NCI-H345 treated with DMSO at 0.1 percent for 48 hours (cell line): Measurements from ENCODE around the gene RYR3.

Experiments used
- DNase-seq: peaks from one replicate; lab custom pipeline; 2025; ENCODE audit not compliant: unreplicated experiment; lab: John Stamatoyannopoulos, UW

RYR3 gene

GRCh38 chr15:33500432-33501195 is 189.8 kb downstream of the RYR3 start:
- no peak for DNase-seq

GRCh38 chr15:33503681-33504080 is 192.9 kb downstream of the RYR3 start:
- no peak for DNase-seq

- no peak for DNase-seq
Measured at GRCh38 chr15:33506781-33507296, 196.1 kb downstream of the RYR3 start.

GRCh38 chr15:33508703-33509102 is 197.9 kb downstream of the RYR3 start:
- DNase-seq, result peak; percentile 9

- no peak for DNase-seq
Measured at GRCh38 chr15:33515121-33515520, 204.4 kb downstream of the RYR3 start.

GRCh38 chr15:33516563-33516962 is 205.8 kb downstream of the RYR3 start:
- DNase-seq, result no peak

- DNase-seq, result no peak
Measured at GRCh38 chr15:33517944-33518343, 207.2 kb downstream of the RYR3 start.

GRCh38 chr15:33518421-33518820 is 207.7 kb downstream of the RYR3 start:
- no peak for DNase-seq

GRCh38 chr15:33524274-33524673 is 213.5 kb downstream of the RYR3 start:
- no peak for DNase-seq

GRCh38 chr15:33526532-33526931 is 215.8 kb downstream of the RYR3 start:
- DNase-seq, result no peak

GRCh38 chr15:33533197-33533596 is 222.4 kb downstream of the RYR3 start:
- DNase-seq, result no peak

GRCh38 chr15:33534642-33535041 is 223.9 kb downstream of the RYR3 start:
- no peak for DNase-seq

GRCh38 chr15:33535135-33535534 is 224.4 kb downstream of the RYR3 start:
- no peak for DNase-seq

- no peak for DNase-seq
Measured at GRCh38 chr15:33539825-33540573, 229.2 kb downstream of the RYR3 start.

- no peak for DNase-seq
Measured at GRCh38 chr15:33543957-33544356, 233.2 kb downstream of the RYR3 start.

GRCh38 chr15:33545866-33546265 is 235.1 kb downstream of the RYR3 start:
- DNase-seq, result no peak

- DNase-seq, result no peak
Measured at GRCh38 chr15:33547876-33548275, 237.1 kb downstream of the RYR3 start.

GRCh38 chr15:33551860-33552259 is 241.1 kb downstream of the RYR3 start:
- DNase-seq, result no peak

GRCh38 chr15:33553157-33553556 is 242.4 kb downstream of the RYR3 start:
- no peak for DNase-seq

- DNase-seq, result no peak
Measured at GRCh38 chr15:33559207-33559890, 248.6 kb downstream of the RYR3 start.

- no peak for DNase-seq
Measured at GRCh38 chr15:33561407-33561806, 250.6 kb downstream of the RYR3 start.

GRCh38 chr15:33561967-33562366 is 251.2 kb downstream of the RYR3 start:
- no peak for DNase-seq
